NCI-H345 (cell line): ENCODE measurements around the gene DEPDC1.
A peak's percentile ranks its signal among the peaks of the same experiment; 100 is the strongest.
"Not testable (repeated sequence)": the region's sequence is repeated elsewhere in the genome, so short reads cannot be mapped to it uniquely, and the experiment has no call there.

Experiments used
- DNase-seq: peaks from one replicate; lab custom pipeline; 2025; lab: John Stamatoyannopoulos, UW

The DEPDC1 gene, protein sequence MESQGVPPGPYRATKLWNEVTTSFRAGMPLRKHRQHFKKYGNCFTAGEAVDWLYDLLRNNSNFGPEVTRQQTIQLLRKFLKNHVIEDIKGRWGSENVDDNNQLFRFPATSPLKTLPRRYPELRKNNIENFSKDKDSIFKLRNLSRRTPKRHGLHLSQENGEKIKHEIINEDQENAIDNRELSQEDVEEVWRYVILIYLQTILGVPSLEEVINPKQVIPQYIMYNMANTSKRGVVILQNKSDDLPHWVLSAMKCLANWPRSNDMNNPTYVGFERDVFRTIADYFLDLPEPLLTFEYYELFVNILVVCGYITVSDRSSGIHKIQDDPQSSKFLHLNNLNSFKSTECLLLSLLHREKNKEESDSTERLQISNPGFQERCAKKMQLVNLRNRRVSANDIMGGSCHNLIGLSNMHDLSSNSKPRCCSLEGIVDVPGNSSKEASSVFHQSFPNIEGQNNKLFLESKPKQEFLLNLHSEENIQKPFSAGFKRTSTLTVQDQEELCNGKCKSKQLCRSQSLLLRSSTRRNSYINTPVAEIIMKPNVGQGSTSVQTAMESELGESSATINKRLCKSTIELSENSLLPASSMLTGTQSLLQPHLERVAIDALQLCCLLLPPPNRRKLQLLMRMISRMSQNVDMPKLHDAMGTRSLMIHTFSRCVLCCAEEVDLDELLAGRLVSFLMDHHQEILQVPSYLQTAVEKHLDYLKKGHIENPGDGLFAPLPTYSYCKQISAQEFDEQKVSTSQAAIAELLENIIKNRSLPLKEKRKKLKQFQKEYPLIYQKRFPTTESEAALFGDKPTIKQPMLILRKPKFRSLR

DNA sequence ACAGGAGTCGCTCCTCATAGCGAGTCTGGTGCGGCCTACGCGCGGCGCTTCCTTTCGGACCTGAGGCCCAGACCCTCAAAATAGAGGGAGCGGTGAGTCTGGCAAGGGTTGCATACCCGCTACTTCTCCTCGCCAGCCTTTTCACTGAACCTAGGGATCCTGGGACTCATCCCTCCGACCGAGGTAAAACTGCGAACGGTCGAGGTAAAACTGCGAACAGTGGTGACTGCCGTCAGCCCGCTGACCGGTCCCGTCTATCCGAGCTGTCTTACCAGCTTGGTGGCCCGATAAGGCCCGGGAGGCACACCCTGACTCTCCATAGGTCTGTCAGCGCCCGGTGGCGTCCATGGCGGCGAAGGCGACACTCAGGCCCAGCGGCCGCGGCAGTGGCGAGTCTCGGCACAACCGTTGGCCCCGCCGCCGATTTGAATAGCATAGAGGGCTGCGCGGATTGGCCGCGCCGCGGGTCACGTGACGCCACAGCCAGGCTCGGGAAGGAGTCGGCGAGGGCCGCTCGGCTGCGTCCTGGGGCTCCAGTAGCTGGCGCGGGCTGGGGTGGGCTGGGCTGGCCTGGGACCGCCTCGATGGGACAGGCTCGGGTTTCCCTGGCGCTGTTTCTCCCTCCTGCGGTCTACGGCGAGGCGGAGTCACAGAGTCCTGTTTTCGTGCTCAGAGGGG lies at the start of gene DEPDC1:
TSS of gene DEPDC1 (minus strand) at position 403 of the 678 bp plus-strand sequence. CDS start at position 320, 83 bp downstream.
- peak; percentile 94 for DNase-seq

DNA sequence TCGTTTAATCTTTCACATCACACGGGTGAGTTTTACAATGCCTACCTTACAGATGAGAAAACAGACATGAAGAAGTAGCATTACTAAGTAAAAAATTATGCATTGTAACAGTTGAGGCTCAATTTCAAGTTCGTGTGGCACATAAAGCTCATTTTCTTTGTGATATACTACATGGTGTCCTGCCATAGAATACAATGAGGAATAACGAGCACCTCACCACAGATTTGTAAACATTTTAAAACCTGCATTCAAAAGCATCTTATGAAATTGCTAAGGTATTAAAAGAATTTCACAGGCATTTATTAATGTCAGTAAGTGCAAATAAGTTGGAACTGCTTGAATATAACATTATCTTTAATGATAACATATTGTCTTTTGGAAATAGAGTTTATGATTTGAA lies 47.8 kb upstream of the DEPDC1 start:
- no peak for DNase-seq

DNA sequence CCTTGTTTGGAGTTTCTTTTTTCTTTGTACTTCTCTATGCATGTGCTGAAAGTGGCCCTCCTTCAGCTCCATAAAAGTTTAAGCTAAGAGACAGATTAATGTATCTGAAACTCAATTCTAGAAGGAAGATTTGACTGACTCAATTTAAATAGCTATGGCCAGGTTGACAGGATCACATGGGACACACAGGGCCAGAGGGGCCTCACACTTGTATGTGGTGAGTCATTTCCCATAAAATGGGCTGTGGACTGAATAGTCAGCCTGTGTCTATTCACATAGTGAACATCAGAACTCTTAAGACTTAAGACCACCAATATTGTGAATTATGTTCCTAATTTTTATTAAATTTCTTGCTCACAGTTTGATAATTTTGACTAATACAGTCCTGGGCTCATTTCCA lies 45.7 kb upstream of the DEPDC1 start:
- no peak for DNase-seq

DNA sequence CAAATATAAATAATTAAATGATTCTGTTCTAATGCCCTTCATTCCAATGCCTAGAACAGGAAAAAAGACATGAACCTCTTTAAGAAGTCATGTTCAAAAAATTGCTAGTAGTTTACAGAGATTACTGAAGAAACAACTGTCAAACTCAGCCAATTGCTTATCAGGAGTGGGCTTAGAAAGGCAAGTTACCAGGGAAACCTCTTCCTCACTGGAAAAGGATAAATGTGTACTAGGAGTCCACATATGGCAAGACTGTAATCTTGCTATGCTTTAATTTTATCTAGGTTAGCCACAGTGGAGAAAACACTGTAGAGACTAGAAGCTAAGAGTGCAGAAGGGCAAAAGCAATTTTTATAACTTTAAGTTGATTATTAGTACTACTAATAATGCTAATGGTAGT lies 42.1 kb upstream of the DEPDC1 start:
- no peak for DNase-seq

DNA sequence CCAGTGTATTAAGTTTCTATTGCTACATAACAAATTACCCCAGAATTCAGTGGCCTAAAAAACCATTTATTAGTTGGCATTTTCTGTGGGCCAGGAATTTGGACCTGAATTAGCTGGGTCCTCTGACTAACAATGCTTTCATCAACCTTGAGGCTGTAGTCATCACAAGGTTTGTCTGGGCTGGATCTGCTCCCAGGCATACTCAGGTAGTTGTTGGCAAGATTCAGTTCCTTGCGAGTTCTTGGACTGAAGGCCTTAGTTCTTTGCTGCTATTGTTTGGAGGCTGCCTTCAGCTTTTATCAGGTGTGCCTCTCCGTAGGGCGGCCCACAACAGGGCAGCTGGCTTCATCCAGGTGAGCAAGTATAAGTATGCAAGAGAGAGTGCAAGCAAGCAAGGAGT lies 31.4 kb upstream of the DEPDC1 start:
- DNase-seq: no peak

DNA sequence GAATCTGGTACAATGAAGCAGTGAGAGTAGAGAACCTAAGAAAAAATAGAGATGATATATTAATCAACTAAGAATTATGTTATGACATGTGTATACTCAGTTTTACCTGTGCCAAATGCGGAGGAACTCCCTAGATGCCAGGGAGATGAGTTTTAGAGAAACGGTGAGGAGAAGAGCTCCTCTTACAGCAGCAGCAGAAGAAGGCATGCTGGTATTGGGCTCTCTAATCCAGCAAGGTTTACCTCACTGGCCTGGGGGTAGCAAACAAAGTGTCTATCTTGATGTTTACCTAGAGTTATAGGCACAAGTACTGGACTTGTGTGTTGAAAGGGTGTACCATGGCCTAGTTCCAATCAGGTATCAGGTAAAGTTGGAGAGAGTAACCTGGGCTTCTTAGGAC lies 28.9 kb upstream of the DEPDC1 start:
- DNase-seq: no peak

DNA sequence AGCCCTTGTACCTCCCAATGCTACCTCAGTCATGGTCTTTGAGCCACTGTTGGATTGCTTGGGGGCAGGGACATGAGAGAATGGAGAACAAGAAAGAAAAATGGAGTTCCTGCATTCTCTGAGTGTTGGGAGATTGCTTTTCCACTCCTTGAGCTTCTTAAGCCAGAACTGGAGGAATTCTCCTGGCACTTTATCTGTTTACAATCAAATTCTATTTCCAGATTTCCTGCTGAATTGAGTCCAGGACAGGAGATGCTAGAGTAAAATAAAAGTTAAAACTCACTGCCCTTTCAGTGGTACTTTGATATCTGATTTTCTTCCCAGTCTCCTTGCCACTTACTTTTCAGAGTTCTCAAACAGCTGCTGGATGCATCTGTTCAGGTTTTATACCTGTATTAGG lies 24.4 kb upstream of the DEPDC1 start:
- DNase-seq: no peak

DNA sequence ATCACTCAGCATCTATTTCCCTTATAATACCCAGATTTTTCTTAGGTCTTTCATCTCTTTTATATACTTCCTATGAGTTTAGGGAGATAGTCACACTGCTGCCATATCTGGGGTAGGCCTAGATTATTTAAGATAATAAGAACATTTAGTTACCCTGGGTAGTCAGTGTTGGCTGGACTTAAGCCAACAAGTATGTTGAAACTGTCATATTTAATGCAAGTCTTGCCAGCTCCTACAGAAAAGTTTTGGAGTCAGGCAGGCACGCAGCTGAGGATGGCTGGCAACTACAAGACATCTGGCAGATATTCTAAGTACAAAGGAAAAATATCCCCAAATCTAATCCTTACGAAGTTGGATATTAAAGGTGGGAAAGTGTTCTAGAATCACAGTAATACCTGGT lies 19.2 kb upstream of the DEPDC1 start:
- no peak for DNase-seq

DNA sequence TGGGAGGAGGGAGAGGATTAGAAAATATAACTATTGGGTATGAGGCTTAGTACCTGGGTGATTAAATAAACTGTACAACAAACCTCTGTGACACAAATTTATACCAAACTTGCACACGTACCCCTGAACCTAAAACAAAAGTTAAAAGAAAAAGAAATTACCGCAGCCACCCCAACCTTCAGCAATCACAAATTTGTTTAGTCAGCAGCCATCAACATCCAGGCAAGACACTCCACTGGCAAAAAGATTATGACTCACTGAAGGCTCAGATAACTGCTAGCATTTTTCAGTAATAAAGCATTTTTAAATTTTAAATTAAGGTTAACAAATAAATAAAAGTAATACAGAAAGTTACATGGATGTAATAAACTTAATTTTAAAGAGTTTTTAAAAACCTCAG lies 14.4 kb upstream of the DEPDC1 start:
- no peak for DNase-seq

DNA sequence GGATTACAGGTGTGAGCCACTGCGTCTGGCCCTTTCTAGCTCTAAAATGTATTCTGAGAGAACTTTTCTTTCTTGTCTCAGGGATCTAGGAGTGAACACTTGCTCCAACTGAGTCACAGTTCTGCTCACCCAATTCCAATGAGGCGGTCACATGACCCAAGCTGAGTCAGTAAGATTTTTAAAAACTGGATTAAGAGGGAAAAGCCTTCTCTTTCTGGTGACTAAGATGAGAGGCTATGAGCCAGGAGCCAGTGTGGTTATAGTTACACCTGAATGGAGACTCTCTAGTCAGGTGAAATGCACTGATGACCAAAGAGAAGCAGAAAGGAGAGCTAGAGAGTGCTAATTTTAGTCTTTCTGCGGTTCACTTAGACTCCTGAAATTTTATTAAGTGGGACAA lies 9.5 kb upstream of the DEPDC1 start:
- no peak for DNase-seq

DNA sequence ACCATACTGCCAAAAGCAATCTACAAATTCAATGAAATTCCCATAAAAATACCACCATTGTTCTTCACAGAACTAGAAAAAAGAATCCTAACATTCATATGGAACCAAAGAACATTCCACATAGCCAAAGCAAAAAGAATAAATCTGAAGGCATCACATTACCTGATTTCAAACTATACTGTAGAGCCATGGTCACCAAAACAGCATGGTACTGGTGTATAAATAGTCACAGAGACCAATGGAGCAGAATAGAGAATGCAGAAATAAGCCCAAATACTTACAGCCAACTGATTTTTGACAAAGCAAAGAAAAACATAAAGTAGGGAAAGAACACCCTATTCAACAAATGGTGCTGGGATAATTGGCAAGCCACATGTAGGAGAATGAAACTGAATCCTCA lies 6.2 kb upstream of the DEPDC1 start:
- no peak for DNase-seq

DNA sequence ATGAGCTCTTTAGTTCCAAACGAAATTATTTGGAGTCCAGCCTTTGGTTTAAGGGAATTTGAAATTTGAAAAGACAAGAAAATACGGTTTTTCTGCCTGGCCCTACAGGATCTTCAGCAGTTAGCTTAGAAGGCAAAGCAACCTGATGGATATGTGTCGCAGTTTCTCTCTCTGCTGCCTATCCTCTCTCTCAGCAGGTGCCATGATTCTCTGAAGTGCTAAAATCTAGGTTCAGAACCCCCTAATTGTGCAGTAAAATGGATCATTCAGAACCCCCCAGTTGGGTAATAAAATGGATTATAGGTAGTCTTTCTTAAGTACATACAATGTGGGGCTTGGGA lies 446 bp upstream of the DEPDC1 start:
- no peak for DNase-seq

DNA sequence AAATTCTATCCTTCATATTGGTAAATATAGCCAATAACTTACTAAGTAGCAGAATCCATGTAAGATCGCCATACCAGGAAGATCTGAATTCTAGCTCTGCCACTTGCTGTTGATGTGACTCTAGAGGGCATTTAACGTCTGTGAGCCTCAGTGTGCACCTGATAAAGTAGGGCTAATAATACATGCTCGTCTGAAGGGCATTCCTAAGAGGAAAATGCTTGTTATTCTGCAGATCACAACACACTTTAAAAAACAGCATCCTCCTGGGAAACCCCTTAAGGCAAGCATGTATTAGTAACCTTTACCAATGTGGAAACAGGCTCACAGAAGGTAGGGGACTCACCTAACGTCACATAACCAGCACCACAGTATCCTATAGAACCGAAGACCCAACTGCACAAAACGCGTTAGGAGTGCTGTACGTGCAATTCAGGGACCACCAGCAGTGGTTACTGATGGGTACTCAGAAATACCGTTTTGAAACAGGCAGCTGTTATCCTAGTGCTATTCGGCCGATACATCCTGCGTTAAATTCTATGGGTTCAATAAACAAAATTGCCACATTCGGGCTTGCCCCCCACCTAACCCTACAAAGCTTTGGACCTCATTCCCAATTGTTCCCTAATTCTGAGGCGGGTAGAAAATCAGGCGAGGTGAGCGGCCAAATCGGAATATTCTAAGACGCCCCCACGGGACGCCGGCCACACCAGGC lies 758 bp downstream of the DEPDC1 start:
- DNase-seq: peak; percentile 18

DNA sequence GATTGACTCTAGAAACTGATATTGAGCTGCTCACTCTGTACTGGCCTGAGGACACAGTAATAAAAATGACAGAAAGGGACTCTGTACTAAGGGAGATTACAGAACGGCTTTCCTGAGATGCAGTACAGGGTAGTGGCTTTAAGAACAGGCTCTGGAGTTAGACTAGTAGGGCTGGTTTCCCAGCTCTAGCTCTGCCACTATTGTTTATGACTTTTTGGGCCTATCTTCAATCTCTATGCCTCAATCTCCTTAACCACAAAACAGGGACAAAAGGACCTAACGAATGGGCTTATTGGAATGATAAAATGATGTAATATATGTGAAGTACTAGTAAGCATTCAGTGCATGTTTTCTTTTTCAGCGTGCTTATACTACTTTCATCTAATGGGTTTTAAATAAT lies 1.4 kb downstream of the DEPDC1 start:
- DNase-seq: peak; percentile 9

DNA sequence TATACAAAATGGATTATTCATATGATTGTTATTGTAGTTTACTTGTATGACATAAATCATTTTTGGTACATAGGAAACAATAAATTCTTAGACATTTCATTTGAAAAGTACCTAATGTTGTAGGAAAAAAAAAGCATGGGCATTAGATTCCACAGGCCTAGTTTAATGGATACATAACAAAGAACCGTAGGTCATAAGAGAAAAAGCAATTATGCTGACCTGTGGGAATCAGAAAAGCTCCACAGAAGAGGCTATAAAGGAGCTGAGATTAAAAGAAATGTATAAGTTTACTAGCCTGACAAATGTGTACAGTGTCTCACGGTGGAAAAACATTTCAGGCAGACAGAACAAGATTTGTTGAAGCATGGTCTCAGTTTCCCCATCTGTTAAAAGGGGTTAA lies 3.7 kb downstream of the DEPDC1 start:
- no peak for DNase-seq

DNA sequence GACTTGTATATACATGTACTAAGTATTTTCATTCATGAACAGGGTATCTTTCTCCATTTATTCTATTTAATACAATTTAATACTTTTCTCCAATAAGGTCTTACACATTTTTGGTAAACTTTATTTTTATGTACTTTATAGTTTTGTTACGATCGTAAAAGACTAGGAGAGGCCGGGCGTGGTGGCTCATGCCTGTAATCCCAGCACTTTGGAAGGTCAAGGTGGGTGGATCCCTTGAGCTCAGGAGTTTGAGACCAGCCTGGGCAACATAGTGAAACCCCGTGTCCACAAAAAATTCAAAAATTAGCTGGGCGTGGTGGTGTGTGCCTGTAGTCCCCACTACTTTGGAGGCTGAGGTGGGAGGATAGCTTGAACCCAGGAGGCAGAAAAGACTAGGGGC lies 4.6 kb downstream of the DEPDC1 start:
- DNase-seq: not testable (repeated sequence)

DNA sequence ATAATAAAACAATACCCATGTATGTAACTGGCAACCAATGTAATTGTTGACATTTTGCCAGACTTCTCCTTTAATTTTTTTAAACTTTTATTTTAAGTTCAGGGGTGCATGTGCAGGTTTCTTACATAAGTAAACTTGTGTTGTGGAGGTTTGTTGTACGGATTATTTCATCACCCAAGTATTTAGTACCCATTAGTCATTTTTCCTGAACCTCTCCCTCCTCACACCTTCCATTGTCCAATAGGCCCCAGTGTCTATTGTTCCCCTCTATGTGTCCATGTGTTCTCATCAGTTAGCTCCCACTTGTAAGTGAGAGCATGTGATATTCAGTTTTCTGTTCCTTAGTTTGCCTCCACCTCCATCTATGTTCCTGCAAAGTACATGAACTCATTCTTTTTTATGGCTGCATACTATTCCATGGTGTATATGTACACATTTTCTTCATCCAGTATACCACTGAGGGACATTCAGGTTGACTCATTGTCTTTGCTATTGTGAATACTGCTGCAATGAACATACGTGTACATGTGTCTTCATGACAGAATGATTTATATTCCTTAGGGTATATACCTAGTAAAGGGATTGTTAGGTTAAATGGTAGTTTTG lies 6.7 kb downstream of the DEPDC1 start:
- no peak for DNase-seq

DNA sequence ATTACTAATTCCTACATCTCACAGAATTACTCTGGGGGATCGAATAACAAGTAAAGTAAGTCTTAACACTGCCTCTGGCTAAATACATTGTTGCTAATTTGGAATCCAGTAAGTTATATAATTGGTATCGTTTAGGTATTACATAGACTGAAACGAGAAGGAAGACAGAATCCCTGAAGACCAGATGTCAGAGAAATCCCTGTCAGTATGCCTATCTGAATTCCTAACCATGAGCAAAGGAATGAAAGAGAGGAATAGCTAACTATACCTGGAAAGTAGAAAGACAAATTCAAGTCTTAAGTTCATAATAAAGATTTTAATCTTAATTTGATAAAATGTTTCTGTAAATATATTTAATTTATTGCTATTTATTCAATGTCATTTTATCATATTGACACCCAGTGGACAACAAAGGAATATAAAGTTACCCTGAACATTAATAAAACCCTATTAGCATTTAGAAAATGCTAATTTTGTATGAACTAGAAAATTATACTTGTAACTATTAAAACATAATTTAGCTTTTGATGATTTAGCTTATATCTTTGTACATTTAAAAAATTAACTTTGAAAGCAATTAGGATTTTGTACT lies 11.4 kb downstream of the DEPDC1 start:
- no peak for DNase-seq

DNA sequence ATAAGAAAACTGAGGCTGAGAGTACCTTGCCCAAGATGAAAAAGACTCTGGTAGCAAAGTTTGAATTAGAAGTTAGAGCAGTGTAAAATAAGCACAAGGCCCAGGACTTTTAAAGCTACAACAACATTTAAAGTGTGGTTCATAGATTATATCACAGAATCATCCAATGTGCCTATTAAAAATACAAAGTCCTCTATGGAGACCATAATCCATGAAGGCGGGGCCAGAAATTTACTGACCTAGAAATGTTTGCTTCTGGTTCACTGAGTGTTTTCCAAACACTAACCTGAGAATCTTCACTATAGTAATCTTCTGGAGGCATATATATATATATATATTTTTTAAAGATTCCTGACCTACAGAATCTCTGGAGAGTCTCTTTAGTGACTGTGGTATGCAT lies 12.3 kb downstream of the DEPDC1 start:
- no peak for DNase-seq

DNA sequence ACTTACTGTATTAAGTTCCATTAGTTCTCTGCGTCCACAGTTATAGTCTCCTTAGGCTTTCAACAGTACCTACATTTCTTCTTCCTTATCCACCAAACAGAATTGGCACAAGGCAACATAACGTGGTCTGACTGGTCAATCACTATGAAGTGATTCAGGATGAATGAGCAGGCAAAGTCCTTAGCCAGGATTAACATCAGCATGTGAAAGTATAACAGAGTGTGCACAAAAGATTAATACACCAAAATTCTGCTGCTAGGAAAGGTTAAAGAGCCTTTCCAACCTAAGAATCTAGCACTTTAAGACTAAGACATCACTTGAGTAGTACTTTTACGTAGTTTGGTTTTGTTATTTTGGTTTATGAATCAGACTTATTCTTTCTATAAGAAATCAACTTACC lies 15.8 kb downstream of the DEPDC1 start:
- DNase-seq: no peak

DNA sequence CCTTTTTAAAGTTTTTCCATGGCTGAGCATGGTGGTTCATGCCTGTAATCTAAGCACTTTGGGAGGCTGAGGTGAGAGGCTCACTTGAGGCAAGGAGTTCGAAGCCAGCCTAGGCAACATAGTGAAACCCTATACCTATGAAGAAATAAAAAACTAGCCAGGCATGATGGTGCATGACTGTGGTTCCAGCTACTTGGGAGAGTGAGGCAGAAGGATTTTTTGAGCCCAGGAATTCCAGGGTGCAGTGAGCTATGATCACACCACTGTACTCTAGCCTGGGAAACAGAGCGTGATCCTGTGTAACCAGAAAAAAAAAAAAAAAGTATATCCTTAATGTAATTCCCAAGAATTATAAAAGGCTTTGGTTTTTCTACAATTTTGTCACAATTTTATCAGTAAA lies 17.4 kb downstream of the DEPDC1 start:
- no peak for DNase-seq

DNA sequence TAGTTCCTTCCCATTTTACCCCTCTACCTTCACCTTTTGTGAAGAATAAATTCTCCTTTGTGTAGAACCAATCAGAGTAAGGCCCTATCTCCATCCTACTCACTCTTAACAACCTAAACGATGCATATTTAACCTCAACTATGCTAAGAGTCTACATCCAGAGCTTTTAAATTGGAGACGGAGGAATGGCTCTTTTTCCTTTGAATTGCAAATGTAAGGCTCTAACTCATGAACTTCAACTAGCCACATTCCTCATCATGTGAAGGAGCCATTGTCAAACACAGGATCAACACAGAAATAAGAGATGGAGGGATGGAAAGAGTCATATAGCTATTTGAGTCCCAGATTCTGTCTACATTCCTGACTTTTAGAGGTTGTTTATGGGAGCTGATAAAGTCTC lies 18.2 kb downstream of the DEPDC1 start:
- DNase-seq: no peak
